ENCODE results near the gene XYLT1. TPM values are rescaled to one million over a fixed set of nuclear protein-coding genes. Genes with fewer than 3 reads are reported as not detected.

The XYLT1 gene
- total RNA-seq, 1 donor from 2014 or later, result 14.7 TPM

- Mint-ChIP-seq H3K9me3 (no peaks in the 10 kb centered on the region), H3K27ac (no peak overlapping the region), H3K27me3 (no peaks in the 10 kb centered on the region), H3K4me1 (peaks cover 11% of the 10 kb centered on the region), H3K36me3 (ENCODE audit: low read depth) (peaks cover 11% of the 10 kb centered on the region), H3K4me3 (no peak overlapping the region)
- peak; percentile 60 for DNase-seq
- intact Hi-C loops (cut with micrococcal nuclease), result no loop called here
Measured at GRCh38 chr16:17230932-17231581, 239.7 kb downstream of the XYLT1 start.

- no peak overlapping the region for H3K27ac Mint-ChIP-seq
- no peaks in the 10 kb centered on the region for H3K9me3 Mint-ChIP-seq
- H3K27me3 Mint-ChIP-seq, result no peaks in the 10 kb centered on the region
- intact Hi-C loops (cut with micrococcal nuclease), result no loop called here
- no peak for DNase-seq
- H3K4me3 Mint-ChIP-seq, result no peak overlapping the region
- peaks cover 9% of the 10 kb centered on the region for H3K36me3 Mint-ChIP-seq (ENCODE audit: low read depth)
- H3K4me1 Mint-ChIP-seq, result peaks cover 14% of the 10 kb centered on the region
Measured at GRCh38 chr16:17229766-17230165, 241.0 kb downstream of the XYLT1 start.

GRCh38 chr16:17229131-17229530 is 241.6 kb downstream of the XYLT1 start:
- Mint-ChIP-seq H3K9me3 (no peaks in the 10 kb centered on the region), H3K4me3 (no peak overlapping the region), H3K27me3 (no peaks in the 10 kb centered on the region), H3K36me3 (ENCODE audit: low read depth) (peaks cover 12% of the 10 kb centered on the region), H3K4me1 (peaks cover 14% of the 10 kb centered on the region), H3K27ac (no peak overlapping the region)
- no peak for DNase-seq
- intact Hi-C loops (cut with micrococcal nuclease), result no loop called here

- H3K27me3 Mint-ChIP-seq, result no peaks in the 10 kb centered on the region
- H3K4me1 Mint-ChIP-seq, result peaks cover 14% of the 10 kb centered on the region
- H3K36me3 Mint-ChIP-seq (ENCODE audit: low read depth), result peaks cover 12% of the 10 kb centered on the region
- no peak overlapping the region for H3K4me3 Mint-ChIP-seq
- intact Hi-C loops (cut with micrococcal nuclease), result no loop called here
- no peak for DNase-seq
- no peak overlapping the region for H3K27ac Mint-ChIP-seq
- H3K9me3 Mint-ChIP-seq, result no peaks in the 10 kb centered on the region
Measured at GRCh38 chr16:17228708-17229055, 242.1 kb downstream of the XYLT1 start.

- intact Hi-C loops (cut with micrococcal nuclease), result no loop called here
- Mint-ChIP-seq H3K4me3 (no peak overlapping the region), H3K27me3 (no peaks in the 10 kb centered on the region), H3K27ac (no peak overlapping the region), H3K9me3 (no peaks in the 10 kb centered on the region), H3K36me3 (ENCODE audit: low read depth) (peaks cover 15% of the 10 kb centered on the region), H3K4me1 (peaks cover 16% of the 10 kb centered on the region)
- DNase-seq, result peak; percentile 41
Measured at GRCh38 chr16:17228048-17228707, 242.6 kb downstream of the XYLT1 start.

GRCh38 chr16:17227278-17227677 is 243.5 kb downstream of the XYLT1 start:
- Mint-ChIP-seq H3K9me3 (no peaks in the 10 kb centered on the region), H3K36me3 (ENCODE audit: low read depth) (peaks cover 13% of the 10 kb centered on the region), H3K4me1 (peaks cover 16% of the 10 kb centered on the region), H3K27me3 (no peaks in the 10 kb centered on the region), H3K4me3 (no peak overlapping the region), H3K27ac (no peak overlapping the region)
- intact Hi-C loops (cut with micrococcal nuclease), result no loop called here
- DNase-seq, result peak; percentile 40

GRCh38 chr16:17225541-17225940 is 245.2 kb downstream of the XYLT1 start:
- Mint-ChIP-seq H3K27ac (peak overlapping the region; percentile 21), H3K4me1 (peaks cover 14% of the 10 kb centered on the region), H3K9me3 (no peaks in the 10 kb centered on the region), H3K4me3 (no peak overlapping the region), H3K36me3 (ENCODE audit: low read depth) (peaks cover 19% of the 10 kb centered on the region), H3K27me3 (no peaks in the 10 kb centered on the region)
- no peak for DNase-seq
- intact Hi-C loops (cut with micrococcal nuclease), result no loop called here

- peak overlapping the region; percentile 21 for H3K27ac Mint-ChIP-seq
- DNase-seq, result peak; percentile 59
- peaks cover 18% of the 10 kb centered on the region for H3K36me3 Mint-ChIP-seq (ENCODE audit: low read depth)
- H3K27me3 Mint-ChIP-seq, result no peaks in the 10 kb centered on the region
- intact Hi-C loops (cut with micrococcal nuclease), result no loop called here
- peaks cover 10% of the 10 kb centered on the region for H3K4me1 Mint-ChIP-seq
- H3K4me3 Mint-ChIP-seq, result no peak overlapping the region
- H3K9me3 Mint-ChIP-seq, result no peaks in the 10 kb centered on the region
Measured at GRCh38 chr16:17224879-17225281, 245.9 kb downstream of the XYLT1 start.

GRCh38 chr16:17224350-17224749 is 246.4 kb downstream of the XYLT1 start:
- intact Hi-C loops (cut with micrococcal nuclease), result no loop called here
- Mint-ChIP-seq H3K9me3 (no peaks in the 10 kb centered on the region), H3K27me3 (no peaks in the 10 kb centered on the region), H3K36me3 (ENCODE audit: low read depth) (peaks cover 18% of the 10 kb centered on the region), H3K4me1 (peaks cover 10% of the 10 kb centered on the region), H3K4me3 (no peak overlapping the region), H3K27ac (no peak overlapping the region)
- DNase-seq, result no peak

GRCh38 chr16:17223576-17223975 is 247.2 kb downstream of the XYLT1 start:
- no peak for DNase-seq
- Mint-ChIP-seq H3K27ac (no peak overlapping the region), H3K36me3 (ENCODE audit: low read depth) (peaks cover 19% of the 10 kb centered on the region), H3K9me3 (no peaks in the 10 kb centered on the region), H3K4me3 (no peak overlapping the region), H3K27me3 (no peaks in the 10 kb centered on the region), H3K4me1 (peaks cover 10% of the 10 kb centered on the region)
- intact Hi-C loops (cut with micrococcal nuclease), result no loop called here

GRCh38 chr16:17222871-17223401 is 247.8 kb downstream of the XYLT1 start:
- no peaks in the 10 kb centered on the region for H3K27me3 Mint-ChIP-seq
- no peaks in the 10 kb centered on the region for H3K9me3 Mint-ChIP-seq
- intact Hi-C loops (cut with micrococcal nuclease), result no loop called here
- H3K4me1 Mint-ChIP-seq, result peaks cover 10% of the 10 kb centered on the region
- no peak for DNase-seq
- no peak overlapping the region for H3K27ac Mint-ChIP-seq
- H3K36me3 Mint-ChIP-seq (ENCODE audit: low read depth), result peaks cover 22% of the 10 kb centered on the region
- no peak overlapping the region for H3K4me3 Mint-ChIP-seq

GRCh38 chr16:17219991-17220390 is 250.8 kb downstream of the XYLT1 start:
- Mint-ChIP-seq H3K4me3 (no peak overlapping the region), H3K27ac (no peak overlapping the region), H3K9me3 (no peaks in the 10 kb centered on the region), H3K4me1 (peaks cover 7% of the 10 kb centered on the region), H3K27me3 (no peaks in the 10 kb centered on the region), H3K36me3 (ENCODE audit: low read depth) (peaks cover 22% of the 10 kb centered on the region)
- intact Hi-C loops (cut with micrococcal nuclease), result loop anchor here (10.0 kb wide), 1 partner anchor 245 kb away; no protein-coding TSS in a partner anchor
- no peak for DNase-seq

- Mint-ChIP-seq H3K36me3 (ENCODE audit: low read depth) (peaks cover 26% of the 10 kb centered on the region), H3K27me3 (no peaks in the 10 kb centered on the region), H3K27ac (no peak overlapping the region), H3K4me1 (peaks cover 23% of the 10 kb centered on the region), H3K9me3 (peaks cover 11% of the 10 kb centered on the region), H3K4me3 (no peak overlapping the region)
- intact Hi-C loops (cut with micrococcal nuclease), result loop anchor here (10.0 kb wide), 1 partner anchor 249 kb away; no protein-coding TSS in a partner anchor
- DNase-seq, result no peak
Measured at GRCh38 chr16:17215936-17216335, 254.8 kb downstream of the XYLT1 start.

GRCh38 chr16:17215306-17215705 is 255.5 kb downstream of the XYLT1 start:
- DNase-seq, result no peak
- Mint-ChIP-seq H3K27me3 (no peaks in the 10 kb centered on the region), H3K4me1 (peaks cover 24% of the 10 kb centered on the region), H3K9me3 (peaks cover 11% of the 10 kb centered on the region), H3K27ac (no peak overlapping the region), H3K4me3 (no peak overlapping the region), H3K36me3 (ENCODE audit: low read depth) (peaks cover 21% of the 10 kb centered on the region)
- intact Hi-C loops (cut with micrococcal nuclease), result loop anchor here (10.0 kb wide), 1 partner anchor 249 kb away; no protein-coding TSS in a partner anchor
